Measurements from ENCODE around the gene KDM4C.

The KDM4C gene

GRCh38 chr9:7216004-7216841, 458.4 kb downstream of the KDM4C start:
- DNase-seq (ENCODE audit: low read depth) = peak; percentile 45

- DNase-seq (ENCODE audit: low read depth) = no peak
Observed at GRCh38 chr9:7223981-7224380, 466.2 kb downstream of the KDM4C start.

Data from activated T-cell treated with anti-CD3 and anti-CD28 coated beads for 48 hours (primary cell).